ENCODE data around the gene MED12L. TPM values are rescaled to one million over a fixed set of nuclear protein-coding genes. Genes with fewer than 3 reads are reported as not detected.

Gene MED12L
- total RNA-seq, 1 experiment from 2014 or later: 1.5 TPM

DNA sequence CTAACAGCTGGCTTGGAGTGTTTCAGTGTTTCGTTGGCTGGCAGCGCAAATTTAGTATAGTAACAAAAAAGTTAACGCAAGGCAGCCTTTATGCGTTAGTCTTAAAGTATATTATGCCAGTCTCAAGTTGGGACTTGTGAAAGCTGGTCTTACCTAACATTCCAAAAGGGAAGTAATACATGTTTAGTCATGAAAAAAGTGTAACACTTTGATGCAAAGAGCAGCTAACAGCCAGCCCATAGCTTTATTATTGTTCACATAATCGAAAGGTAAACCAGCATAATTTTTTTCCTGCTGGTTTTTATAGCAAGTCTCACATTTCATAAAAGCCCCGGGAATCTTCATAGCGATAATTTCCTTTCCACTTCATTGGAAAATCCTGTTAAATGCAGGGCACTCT, 233.5 kb downstream of the MED12L start:
- DNase-seq (ENCODE audit: low read depth): no peak

DNA sequence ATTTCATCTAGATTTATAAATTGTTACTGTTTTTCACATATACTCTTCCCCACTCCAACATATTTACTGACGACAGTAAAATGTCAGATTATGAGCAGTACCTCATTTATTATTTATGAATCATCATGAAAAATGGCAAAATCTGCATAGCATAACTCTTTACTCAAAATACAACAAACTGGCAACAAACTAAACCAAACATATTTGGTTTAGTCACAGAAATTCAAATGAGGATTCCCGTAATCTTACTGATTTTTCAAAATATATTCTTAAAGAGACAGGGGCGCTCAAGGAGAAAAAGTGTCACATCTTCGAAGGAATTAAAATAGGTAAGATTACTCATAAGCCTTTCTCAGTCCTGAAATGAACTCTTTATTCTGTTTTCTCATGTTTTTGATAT, 234.2 kb downstream of the MED12L start:
- no peak for DNase-seq (ENCODE audit: low read depth)

DNA sequence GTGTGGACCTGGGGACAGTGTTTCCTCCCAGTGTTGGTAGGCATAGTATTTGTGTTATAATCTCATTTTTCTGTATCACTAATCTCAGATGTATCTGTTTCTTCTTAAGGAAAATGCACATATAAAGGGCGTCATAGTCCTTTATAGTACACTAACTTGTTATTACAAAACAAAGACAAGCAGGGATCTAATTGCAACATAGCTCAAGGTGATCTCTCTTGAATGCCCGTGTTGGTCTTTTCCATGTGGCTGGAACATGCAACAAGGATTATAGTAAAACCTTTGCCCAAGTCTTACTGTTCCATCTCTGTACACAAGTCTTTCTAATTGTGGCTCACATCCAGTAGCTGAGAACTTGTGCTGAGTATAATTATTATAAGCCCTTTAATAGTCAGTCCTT, 234.7 kb downstream of the MED12L start:
- DNase-seq (ENCODE audit: low read depth): no peak

DNA sequence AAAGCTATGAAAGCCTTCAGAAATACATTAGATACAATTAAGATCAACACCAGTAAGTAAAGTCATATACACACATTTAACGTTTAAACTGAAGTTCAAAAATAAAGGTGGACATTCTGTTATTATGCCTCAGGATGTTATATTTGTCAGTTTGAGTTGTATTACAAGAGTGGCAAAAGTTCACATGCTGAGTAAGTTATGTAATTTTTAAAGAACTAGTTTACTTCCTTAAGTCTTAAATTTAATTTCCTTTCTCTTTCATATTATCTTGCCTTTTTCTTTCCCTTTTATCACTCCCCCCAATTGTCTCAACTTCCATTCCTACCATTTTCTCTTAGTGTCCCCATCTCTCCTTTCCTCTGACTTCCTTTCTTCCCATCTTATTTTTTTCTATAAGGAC, 236.1 kb downstream of the MED12L start:
- DNase-seq (ENCODE audit: low read depth): no peak

DNA sequence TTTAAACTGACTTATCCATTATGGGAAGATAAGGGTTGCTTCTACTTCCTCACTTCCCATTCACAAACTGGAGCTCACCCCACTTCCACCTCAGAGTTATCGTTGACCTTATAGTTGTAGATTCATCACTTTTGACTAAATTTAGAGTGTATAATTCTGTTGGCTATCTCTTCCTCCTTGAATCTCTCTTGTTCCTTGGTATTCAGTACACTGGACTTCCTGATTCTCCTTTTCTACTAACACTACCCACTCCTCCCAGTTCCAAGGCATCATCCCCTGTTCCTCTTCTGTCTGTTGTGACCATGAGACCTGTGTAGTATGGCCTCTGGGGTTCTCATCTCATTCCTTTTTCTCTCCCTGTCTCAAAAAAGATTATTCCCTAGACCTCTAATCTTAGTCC, 237.0 kb downstream of the MED12L start:
- no peak for DNase-seq (ENCODE audit: low read depth)

DNA sequence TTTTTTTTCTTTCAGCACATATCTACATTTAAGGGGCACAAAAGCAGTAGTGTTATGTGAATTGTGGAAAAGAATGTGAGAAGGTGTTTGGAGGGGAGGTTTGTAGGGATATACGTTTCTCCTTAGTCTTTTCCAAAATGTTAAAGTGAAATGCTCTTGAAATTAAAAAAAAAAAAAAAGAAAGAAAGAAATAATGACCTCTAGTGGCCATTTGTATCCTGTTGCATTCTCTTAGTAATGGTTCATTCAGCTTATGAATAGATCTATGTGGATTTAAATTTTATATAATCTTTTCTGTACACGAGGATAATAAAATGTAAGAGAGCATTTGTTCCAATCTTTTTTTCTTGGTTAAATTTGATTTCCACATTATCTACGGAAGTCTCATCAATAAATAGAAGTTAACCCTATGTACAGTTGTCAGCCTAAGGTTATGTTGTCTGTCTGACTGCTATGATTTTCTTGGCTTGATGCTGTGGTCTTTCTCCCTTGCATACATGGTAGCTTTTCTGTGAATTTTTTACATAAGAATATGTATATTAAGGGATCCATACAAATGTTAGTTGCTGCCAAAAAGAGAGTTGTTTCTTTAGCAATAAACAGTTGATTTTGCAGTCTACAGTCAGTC, 242.2 kb downstream of the MED12L start:
- DNase-seq (ENCODE audit: low read depth): peak; percentile 59

DNA sequence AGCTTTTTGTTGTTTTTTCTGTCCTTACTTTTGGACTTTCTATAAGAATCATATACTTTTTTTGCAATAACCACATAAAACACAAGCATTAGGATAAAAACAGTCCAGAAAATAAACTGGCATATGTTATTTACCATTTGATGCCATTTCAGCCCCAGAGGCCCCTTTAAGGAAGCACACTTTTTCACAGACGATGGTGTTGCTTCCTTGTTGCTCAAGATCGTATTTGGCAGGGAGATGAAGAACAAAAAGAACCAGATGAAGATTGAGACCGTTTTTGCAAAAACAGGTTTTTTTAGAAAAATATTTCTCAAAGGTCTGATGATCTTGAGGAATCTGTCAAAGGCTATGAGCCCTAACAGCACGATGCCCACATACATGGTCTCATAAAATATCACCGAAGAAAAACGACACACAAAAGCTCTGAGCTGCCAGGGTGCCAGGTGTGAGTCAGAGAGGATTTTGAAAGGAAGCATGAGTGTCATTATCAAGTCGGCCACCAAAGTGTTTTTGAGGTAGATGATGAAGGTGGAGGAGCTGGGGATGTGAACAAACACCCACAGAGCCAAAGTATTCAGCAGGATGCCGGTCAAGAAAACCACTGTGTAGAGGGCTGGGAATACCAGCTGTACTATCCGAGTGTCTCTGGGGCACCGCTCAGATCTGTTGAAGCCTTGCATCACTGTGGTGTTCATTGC, 243.0 kb downstream of the MED12L start:
- DNase-seq (ENCODE audit: low read depth): peak; percentile 67

DNA sequence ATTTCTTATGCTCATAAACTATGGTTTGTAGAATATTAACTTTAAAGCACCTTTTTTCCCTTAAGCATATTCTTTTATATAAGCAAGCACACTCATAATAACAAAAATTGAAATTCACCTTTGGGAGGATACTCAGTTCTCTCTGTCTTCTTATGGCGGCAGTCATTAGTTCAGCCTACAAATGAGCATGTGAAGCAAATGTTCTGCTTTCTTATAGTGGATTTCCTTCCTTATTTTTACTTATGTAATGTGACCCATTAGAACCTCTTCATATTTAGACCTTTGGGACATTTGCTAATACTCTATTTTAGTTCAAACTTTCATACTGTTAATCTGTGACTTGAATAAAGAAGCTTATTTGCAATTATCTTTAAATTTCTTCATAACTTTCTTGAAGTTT, 243.9 kb downstream of the MED12L start, which contains the start of gene P2RY13:
P2RY13 (minus strand) TSS at position 187 of the 400 bp plus-strand sequence; CDS start at position 166, 21 bp downstream.
- DNase-seq (ENCODE audit: low read depth): no peak

DNA sequence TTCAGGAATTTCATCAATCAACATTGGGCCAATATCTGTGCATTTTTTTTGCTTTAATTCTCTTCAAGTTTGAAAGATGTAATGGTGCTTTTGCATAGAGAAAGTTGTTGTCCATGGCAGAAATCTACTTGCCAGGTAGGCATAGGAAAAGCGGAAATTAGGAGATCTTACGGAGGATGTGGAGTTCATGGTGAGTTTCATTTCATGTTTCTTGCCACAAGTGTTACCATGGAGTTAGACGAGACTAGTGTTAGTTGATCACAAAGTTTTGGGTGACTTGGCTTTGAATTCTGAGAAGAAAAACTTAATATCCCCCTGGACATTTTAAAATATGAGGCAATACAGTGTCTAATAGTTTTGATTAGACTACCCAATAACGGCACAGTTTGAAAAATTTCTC, 244.9 kb downstream of the MED12L start:
- DNase-seq (ENCODE audit: low read depth): no peak

DNA sequence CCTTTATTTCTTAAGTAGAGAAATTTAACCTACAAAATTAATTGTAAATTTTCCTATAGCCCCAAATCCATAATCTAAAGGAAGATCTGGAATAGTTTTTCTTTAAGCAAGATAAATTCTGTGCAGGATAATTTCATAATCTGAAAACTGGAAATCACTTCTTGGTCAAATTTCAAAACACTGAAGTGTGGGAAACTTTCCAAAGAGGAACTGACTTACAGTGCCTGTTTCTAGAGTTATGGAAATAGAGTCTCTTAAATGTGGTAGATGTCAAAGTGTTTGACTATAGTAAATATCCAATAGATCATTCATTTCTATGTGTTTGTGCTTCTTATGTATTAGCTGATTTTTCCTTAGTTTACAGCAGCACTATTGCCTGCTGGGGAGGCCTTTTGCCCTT, 245.4 kb downstream of the MED12L start:
- DNase-seq (ENCODE audit: low read depth): no peak

DNA sequence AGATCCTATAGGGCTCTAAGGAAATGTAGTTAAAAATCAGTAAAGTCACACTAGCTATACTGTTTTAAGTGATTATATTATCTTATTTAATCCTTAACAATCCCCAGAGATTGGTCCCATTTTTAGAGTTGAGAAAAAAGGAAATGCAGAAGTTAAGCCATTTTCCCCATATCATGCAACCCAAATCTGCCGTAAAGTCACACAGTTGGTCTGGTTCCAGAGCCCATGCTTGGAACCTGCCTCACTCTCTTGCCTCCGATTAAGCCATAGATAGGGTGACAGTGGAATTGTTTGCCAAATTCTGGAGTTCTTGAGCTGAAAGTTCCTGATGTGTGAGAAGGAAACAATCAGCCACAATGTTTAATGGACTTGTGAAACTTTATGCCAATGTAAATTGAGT, 246.2 kb downstream of the MED12L start:
- no peak for DNase-seq (ENCODE audit: low read depth)

DNA sequence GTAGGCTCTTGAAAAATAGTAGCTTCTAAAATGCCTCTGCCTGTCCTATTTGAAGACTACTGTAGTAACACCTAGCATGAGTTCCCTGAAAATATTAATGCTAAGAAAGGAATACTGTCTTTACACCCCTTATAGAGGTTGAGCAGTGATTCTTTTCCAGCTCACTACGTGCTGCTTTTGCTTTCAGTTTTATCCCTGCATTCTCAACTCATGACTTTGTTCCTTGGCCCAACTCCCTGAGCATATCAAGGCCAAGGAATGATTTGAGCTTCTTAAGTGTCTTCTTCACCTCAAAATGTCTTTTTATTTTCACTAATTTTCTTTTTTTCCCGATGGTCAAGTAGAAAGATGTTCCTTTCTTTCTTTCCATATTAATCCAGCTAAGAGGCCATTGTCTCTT, 260.4 kb downstream of the MED12L start:
- DNase-seq (ENCODE audit: low read depth): peak; percentile 66

DNA sequence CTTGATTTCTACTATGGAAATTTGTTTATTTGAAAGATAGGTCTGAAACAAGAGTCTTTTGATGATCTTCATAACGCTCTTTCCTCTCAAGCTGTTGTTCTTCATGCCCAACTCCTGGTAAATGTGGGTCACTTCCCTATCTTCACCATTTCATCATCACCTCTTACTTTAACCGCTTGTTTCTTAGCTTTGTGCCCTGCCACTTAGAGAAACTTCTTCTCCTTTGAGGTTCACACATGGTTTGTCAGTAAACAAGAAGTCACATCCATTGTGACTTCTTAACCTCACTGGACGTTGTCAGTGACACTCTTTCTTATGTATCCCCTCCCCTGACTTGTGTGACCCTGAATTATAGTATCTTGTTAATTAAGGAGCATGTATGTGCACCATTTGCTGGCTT, 260.8 kb downstream of the MED12L start:
- no peak for DNase-seq (ENCODE audit: low read depth)

DNA sequence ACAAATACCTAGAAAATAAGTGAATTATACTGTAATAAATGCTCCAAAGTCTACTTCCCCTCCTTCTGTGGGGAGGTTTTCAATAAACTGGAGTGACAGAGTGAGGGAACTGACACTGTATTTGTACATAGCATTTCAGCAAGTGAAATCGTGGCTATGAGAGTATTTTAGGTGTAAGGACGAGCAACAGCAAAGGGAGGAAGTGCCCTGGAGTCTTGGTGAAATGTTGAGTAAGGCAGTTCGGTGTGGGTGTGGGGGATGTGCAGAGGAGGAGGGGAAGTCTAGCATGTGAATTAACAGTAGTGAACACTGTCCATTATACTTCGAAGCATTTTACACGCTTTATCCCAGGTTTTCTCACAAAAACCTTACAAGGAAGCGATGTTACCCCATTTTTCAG, 262.0 kb downstream of the MED12L start:
- no peak for DNase-seq (ENCODE audit: low read depth)

DNA sequence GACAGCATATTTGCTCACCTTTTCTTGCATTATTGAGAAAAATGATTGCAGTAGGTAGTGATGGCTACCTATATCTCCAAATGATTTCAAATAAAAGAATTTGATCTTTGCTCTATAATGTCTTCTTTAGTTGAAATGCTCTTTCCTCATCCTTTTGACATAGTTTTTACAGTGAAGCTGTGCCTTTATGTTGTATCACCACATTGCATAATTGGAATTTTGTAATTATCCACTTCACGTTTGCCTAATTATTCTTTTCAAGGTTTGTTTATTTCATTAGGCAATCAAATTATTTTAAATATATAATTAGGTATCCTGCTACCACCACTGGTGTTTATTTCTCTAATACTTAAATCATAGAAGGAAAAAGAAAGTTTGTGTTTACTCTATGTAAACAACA, 265.2 kb downstream of the MED12L start:
- DNase-seq (ENCODE audit: low read depth): no peak

DNA sequence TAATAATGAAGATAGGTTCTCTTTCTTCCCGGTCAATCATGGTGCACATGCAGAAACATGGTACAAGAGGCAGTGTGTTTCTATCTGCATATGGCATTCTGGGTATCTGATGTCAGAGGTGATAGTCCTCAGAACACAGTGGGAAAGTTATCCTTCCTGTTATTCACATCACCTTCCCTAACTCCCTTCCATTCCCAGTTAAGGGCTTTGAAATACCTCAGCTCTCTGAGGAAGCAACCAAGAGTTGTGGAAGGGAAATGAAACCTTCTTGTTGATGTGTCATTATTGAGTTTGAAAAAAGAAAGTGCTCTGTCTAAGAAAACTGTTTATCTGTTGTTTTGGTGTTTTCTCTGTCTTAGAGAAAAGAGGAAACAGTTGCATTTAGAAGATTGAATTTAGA, 265.8 kb downstream of the MED12L start:
- no peak for DNase-seq (ENCODE audit: low read depth)

DNA sequence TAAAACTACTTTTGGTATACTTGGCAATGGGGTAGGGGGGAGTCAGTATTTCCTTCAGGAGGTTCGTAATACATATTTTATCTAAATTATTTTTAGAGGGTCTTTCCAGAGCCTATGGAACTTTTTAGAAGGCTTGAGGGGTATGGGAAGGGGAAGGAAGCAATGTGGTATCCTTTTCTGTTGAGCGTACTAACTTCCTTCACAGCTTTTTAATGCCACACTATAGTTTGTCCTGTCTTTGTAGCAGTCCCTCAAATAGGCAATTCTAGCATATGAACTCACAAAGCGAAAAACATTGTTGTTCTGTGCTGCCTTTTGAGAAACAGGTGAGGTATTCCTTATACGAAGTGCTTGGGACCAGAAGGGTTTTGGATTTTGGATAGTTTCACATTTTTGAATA, 266.2 kb downstream of the MED12L start:
- DNase-seq (ENCODE audit: low read depth): no peak

DNA sequence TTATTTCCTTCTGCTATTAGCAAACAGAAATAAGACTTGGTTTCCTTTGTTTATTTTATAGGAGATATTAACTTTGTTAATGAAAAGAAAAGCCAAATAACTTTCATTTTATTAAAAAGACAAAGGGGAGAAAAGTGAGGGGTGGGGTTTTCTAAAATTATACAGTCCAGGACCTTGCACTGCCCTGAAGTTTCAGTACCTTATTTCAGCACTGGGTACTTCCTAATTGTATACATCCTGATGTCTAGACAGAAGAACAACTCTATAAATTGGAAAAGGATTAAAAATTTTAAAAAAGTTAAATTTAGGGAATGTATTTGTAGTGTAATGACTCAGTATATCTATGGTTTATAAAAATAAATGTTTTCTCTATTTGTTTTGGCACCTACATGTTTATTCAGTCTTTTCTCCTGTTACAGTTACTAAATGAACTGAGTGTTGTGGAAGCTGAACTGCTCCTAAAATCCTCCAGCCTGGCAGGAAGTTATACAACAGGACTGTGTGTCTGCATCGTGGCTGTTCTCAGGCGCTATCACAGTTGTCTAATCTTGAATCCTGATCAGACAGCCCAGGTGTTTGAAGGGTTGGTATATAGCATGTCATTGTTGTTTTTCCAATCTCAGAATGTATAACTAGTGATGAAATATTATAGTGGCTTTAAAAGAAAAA, 271.5 kb downstream of the MED12L start:
- DNase-seq (ENCODE audit: low read depth): no peak

DNA sequence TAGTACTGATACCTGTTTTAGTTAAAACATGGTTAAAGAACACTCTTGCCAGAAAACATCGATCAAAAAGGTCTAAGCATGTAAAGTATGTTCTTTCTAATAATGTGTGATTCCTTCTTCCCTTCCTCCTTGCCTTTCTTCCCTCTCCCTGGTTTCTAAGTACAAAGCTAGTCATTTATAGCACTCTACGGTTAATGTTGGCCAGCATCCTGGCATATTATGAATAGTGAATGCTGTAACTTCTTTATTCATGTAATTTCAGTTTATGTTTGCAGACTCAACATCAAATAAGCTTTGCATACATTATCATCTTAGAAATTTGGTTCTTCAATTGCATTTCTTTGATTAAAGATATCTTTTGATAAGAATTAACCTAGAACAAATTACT, 272.0 kb downstream of the MED12L start:
- no peak for DNase-seq (ENCODE audit: low read depth)

DNA sequence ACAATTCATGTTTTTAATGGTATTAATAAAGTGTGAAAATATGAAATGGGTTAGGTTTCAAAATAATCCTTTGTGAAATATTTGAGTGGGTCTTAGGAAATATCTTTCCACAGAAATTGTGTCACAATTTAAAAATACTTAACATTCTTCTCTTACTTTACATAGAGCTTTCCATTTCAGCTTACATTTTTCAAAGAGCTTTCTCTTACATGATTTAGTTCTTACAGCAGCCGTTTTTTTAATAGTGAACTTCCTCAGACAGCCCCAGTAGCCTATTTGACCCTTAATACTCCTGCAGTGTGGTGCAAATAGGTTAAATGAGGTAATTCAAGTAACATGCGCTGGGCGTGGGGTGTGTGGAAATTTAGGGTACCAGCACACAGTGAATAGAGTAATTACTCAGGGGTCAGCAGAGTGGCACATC, 277.3 kb downstream of the MED12L start:
- DNase-seq (ENCODE audit: low read depth): no peak

DNA sequence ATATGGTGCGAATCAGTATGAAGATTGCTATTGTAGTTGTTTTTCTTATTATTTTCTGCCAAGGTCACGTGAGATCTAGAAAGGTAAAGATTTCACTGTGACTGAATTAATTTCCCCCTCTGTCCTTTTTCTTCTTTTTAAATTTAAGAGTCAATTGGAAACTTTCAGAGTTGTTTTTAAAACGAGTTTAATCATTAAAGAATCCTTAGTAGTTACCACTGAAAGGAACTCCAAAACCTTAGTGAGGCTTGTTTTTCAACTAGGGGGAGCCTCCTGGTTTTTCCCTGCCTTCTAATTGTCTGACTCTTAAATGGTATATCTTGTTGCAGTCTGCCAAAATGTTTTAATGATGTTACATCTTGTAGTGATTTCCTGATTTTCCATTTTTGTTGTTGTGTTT, 281.5 kb downstream of the MED12L start:
- no peak for DNase-seq (ENCODE audit: low read depth)

DNA sequence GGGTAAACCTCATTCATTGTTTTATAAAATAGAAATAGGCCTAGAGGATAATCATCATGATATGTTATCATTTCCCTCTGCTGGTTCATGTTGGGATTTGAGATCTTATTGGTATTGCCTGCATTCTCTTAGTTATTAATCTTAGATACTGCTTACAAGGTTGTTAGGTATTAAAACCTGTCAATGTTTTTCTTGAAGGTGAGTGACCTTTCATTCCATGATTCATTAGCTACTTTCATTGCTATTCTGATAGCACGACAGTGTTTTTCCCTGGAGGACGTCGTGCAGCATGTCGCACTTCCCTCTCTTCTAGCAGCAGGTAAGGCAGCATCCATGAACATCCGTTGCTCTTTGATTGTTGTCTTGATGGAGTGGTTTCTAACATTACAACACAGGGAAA, 282.0 kb downstream of the MED12L start:
- DNase-seq (ENCODE audit: low read depth): no peak

DNA sequence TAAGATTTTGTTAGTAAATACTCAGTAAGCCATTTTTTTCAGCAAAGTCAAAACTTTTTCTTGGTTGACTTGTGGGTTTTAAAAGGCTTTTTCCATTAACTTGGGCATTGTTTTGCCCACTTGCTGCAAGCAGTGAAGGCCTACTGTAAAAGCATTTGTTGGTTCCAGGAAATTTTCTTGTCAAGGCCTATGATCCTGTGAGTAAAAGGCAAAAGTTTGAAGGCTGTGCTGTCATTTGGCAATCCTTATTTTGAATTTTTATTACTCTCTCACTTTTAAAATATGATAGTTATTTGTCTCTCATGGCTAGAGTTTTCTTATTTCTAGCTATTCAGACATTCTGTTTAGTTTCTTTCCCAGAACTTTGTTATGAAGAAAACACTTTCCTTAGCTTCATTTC, 286.1 kb downstream of the MED12L start:
- no peak for DNase-seq (ENCODE audit: low read depth)

Measured in HT1080 (cell line).